Smooth muscle cell of the brain vasculature (primary cell): ENCODE measurements around the gene CCPG1.

Source experiments
- DNase-seq: peaks from one replicate; pipeline ENCODE4 v3.0.0-alpha.2; 2012; ENCODE audit warnings: low read depth, low spot score

The CCPG1 gene

GRCh38 chr15:55387027-55387426, 21.1 kb downstream of the CCPG1 start:
- DNase-seq: no peak

GRCh38 chr15:55383687-55384086, 24.5 kb downstream of the CCPG1 start:
- no peak for DNase-seq

- no peak for DNase-seq
Observed at GRCh38 chr15:55381595-55381994, 26.6 kb downstream of the CCPG1 start.

- no peak for DNase-seq
Observed at GRCh38 chr15:55379095-55379494, 29.1 kb downstream of the CCPG1 start.

GRCh38 chr15:55372701-55373440, 35.3 kb downstream of the CCPG1 start:
- no peak for DNase-seq

GRCh38 chr15:55366981-55367380, 41.2 kb downstream of the CCPG1 start:
- no peak for DNase-seq

GRCh38 chr15:55362641-55363040, 45.5 kb downstream of the CCPG1 start:
- no peak for DNase-seq

- DNase-seq: no peak
Observed at GRCh38 chr15:55361048-55361447, 47.1 kb downstream of the CCPG1 start.

GRCh38 chr15:55360256-55360655, 47.9 kb downstream of the CCPG1 start:
- DNase-seq: no peak

- no peak for DNase-seq
Observed at GRCh38 chr15:55358471-55358870, 49.7 kb downstream of the CCPG1 start.

GRCh38 chr15:55357774-55358173, 50.4 kb downstream of the CCPG1 start:
- no peak for DNase-seq

GRCh38 chr15:55356985-55357585, 51.1 kb downstream of the CCPG1 start:
- no peak for DNase-seq

GRCh38 chr15:55353025-55353424, 55.1 kb downstream of the CCPG1 start:
- no peak for DNase-seq

- no peak for DNase-seq
Observed at GRCh38 chr15:55349282-55349681, 58.9 kb downstream of the CCPG1 start.

GRCh38 chr15:55348281-55348778, 59.8 kb downstream of the CCPG1 start:
- no peak for DNase-seq

GRCh38 chr15:55344206-55344605, 64.0 kb downstream of the CCPG1 start:
- no peak for DNase-seq

- no peak for DNase-seq
Observed at GRCh38 chr15:55343168-55343567, 65.0 kb downstream of the CCPG1 start.

- no peak for DNase-seq
Observed at GRCh38 chr15:55337160-55337559, 71.0 kb downstream of the CCPG1 start.

GRCh38 chr15:55334997-55335396, 73.2 kb downstream of the CCPG1 start:
- DNase-seq: no peak

- no peak for DNase-seq
Observed at GRCh38 chr15:55334371-55334770, 73.8 kb downstream of the CCPG1 start.

GRCh38 chr15:55327387-55327786, 80.8 kb downstream of the CCPG1 start:
- no peak for DNase-seq

- no peak for DNase-seq
Observed at GRCh38 chr15:55322467-55322866, 85.7 kb downstream of the CCPG1 start.

GRCh38 chr15:55320963-55321362, 87.2 kb downstream of the CCPG1 start:
- DNase-seq: no peak

GRCh38 chr15:55320238-55320550, 88.0 kb downstream of the CCPG1 start:
- no peak for DNase-seq
